ENCODE results near the gene C9orf85.

C9orf85 gene

DNA sequence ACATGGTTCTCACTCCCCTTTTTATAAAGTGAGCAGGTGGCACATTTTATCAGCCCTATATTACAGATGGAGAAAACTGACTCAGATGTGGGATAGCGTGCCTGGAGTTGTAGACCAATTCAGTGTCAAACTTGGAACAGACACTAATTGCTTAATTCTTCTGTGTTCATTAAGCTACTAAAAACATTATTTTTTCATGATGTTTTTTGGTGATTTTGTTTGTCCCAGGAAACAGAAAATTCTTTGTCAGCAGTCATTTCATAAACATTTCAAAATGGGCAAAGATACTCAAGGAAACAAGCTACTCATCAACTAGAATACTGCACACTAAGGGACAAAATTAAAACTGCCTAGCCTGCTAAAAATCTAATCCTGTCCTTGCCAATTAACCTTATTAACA is 2.6 kb upstream of the C9orf85 start:
- DNase-seq, result no peak

- peak; percentile 16 for DNase-seq
Observed at GRCh38 chr9:71909887-71910649, 1.4 kb upstream of the C9orf85 start.

GRCh38 chr9:71910650-71911060 is 784 bp upstream of the C9orf85 start:
- DNase-seq, result no peak

- peak; percentile 41 for DNase-seq
Observed at GRCh38 chr9:71911908-71912335, 483 bp downstream of the C9orf85 start.

DNA sequence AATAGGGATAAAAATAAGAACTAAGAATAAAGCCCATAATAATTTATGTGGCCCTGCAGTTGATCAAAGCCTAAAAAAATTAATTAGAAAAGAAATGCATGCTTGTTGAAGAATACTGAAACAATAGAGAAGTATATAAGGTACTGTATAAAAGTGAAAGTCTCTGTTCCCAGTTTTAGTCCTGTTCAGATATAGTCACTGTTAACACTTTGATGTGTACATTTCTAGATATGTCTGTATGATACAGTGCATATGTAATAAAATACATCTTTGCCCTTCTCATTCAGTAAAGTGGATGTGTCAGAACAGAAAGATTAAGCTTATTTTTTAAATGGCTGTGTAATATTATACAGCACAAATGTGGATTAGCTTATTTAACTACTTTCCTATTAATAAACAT is 4.1 kb downstream of the C9orf85 start:
- DNase-seq, result no peak

GRCh38 chr9:71916834-71917534 is 5.5 kb downstream of the C9orf85 start:
- no peak for DNase-seq

- no peak for DNase-seq
Observed at GRCh38 chr9:71918419-71918818, 7.0 kb downstream of the C9orf85 start.

DNA sequence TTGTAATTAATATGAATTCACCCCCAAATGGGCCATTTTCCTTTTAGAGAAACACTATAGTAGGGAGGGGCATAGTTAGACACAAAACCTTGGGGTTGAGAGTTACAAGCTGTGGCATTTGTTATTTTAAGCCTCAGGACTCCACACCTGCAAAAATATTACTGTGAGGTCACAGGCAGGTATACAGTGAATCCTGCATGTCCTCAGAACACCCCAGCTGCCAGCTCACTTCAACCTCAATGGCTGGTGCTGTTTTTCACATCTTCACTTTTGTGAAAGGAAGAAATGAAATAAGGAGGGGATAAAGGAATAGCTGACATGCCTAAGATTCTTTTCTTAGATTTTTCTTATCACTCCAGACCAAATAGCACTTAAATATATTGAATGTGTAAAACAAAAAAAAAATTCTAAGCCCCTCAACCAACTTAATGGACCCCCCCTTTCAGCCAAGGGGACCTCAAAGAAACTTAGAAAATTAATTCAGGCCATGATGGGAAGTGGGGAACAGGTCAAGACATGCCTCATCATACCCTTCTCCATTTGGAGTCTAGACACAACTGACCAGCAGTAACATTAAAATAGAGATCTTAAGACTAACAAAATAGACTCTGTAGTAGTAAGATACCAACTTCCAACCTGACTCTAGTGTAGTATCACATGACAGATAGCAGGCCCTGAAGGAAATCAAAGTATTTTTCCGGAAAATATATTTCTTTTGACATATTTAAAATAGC is 9.2 kb downstream of the C9orf85 start:
- DNase-seq, result no peak

DNA sequence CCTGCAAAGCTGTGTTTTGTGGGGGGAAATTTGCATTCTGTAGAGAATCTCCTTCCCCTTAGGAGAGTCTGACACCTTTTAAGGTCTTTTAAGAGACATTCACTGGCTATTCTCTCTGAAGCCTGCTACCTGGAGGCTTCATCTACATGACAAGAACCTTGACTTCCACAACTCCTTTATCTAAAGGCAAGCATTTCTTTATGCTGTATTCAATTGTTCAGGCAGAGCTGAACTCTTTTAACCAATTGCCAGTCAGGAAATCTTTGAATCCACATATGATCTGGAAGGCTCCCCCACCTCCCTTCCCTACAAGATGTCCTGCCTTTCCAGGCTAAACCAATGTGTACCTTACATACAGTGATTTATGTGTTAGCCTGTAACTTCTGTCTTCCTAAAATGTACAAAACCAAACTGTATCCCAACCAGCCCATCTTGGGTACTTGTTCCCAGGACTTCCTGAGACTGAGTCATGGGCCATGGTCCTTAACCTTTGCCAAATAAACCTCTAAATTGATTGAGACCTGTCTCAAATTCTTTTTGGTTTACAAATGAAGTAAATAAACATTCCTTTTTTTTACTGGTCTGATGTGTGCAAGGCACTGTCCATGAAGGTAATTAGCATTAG is 9.9 kb downstream of the C9orf85 start:
- DNase-seq, result no peak

DNA sequence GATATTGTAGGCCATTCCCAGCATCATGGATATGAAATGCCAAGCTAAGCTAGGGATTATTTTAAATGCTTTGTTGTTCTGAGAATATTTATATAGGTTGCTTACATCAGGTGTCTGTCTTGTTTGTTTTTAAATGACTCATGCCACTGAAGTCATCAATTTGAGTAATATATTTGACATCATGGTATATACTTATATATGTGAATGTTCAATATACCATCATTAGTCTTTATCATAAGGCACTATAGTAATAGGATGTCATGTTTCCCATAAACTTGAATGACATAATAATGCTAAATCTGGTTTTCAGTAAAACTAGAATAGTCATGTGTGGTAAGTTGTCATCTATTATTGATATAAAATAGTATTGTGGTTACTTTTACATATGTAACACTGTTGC is 13.1 kb downstream of the C9orf85 start:
- DNase-seq, result no peak

- no peak for DNase-seq
Observed at GRCh38 chr9:71925834-71926233, 14.4 kb downstream of the C9orf85 start.

DNA sequence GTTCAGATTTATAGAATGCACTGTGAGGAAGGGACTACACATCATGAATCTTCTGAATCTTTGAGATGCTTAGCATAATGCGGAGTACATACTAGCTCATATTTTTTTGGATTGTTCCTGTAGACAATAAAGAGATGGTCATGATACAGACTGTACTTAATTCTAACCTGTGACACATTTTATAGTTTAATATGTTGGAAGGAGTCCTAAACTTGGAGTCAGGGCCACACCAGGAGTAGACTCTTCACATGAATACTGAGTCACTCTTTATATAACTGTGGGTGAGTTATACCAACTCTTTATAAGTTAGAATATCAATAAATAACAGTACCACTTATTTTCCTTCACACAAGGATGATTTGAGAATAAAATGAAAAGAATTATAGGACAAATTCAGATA is 16.9 kb downstream of the C9orf85 start:
- DNase-seq, result no peak

GRCh38 chr9:71928806-71929205 is 17.4 kb downstream of the C9orf85 start:
- no peak for DNase-seq

DNA sequence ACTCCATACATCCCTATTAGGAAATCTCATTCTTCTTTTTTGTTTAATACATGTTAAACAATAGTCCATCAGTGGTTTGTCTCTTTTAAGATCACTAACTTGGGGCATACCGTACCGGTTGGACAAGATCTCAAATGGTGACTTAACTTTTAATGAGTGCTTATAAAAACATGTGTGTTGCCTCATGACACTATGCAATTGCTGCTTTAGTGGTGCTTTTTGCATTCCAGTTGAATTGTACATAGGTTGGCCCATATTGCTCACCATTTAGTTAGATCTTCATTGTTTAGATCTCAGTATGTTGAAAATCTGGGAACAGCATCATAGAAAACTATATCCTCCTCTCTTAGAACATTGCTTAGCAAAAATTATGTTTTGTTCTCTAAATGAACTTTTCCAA is 17.8 kb downstream of the C9orf85 start:
- DNase-seq, result no peak

DNA sequence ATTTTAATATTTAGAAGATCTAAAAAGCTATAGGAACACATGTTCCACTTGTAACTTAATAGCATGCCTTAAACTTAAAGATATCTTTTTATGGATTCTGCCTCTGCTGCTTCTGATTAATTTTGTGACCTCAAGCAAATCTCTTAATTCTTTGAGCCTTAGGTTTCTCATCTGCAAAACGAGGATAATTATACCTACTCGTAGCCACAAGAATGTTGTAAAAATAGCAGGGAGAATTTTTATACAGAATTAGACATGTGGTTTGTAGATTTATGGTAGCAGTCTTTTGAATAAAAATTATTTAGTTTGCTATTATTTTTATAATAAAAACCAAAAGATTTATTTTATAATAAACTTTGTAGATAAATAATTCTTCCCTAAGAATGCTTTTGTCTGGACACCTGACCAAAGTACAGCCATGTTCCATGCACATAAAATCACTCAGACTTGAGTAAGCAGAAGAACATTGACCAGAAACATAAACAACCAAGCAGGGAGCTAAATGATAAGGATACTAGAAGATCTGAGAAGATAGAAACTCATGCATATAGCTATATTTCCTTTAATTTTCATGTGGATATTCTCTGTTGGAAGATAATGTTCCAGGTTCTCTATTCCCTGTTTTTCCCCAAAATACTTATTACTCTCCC is 18.5 kb downstream of the C9orf85 start:
- DNase-seq, result peak; percentile 9

- no peak for DNase-seq
Observed at GRCh38 chr9:71931166-71931565, 19.7 kb downstream of the C9orf85 start.

DNA sequence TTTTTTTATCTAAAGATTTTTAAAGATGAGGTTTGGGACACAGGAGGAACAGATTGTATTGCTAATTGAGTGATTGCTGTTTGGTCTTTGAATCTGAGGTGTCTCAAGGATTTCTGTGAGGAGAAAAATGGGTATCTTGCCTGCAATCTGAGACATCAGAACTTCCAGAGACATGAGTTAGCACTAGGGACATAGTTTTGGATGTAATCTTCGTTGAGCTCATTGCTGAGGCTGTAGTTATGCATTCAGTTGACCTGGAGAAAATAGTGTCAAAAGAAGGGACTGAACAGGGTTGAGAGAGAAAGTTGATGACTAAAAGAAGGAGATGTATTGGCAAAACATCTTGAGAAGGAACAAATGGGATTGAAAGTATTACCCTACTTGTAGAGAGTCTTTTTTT is 24.6 kb downstream of the C9orf85 start:
- DNase-seq, result no peak

GRCh38 chr9:71937070-71937625 is 25.7 kb downstream of the C9orf85 start:
- no peak for DNase-seq

- DNase-seq, result no peak
Observed at GRCh38 chr9:71937898-71938297, 26.5 kb downstream of the C9orf85 start.

DNA sequence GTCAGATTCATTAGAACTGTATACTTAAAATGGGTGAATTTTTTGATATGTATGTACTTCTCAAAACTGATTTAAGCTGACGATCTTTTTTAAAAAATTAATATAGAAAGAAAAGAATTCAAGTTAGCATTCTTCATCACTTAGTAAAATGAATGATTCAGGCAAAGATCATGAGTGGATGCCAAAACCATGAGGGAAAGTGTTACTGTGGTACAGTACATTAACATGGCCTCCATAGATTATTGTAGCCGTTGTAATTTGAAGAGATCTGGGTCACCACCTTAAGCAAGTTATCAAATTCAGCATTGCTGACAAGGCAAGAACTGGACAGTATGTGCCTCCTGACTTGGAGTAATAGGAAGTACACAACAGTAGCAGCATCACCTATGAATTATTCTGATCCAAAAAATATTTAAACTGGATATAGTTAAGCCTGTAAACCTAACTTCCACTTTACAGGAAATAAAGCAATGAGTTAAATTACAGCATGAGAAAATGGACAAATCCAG is 29.7 kb downstream of the C9orf85 start:
- peak; percentile 8 for DNase-seq

GRCh38 chr9:71941998-71942567 is 30.6 kb downstream of the C9orf85 start:
- no peak for DNase-seq

Data from amniotic stem cell (primary cell).